GM12875 (cell line): ENCODE measurements around the gene FBXL5.
"Not testable (repeated sequence)": the region's sequence is repeated elsewhere in the genome, so short reads cannot be mapped to it uniquely, and the experiment has no call there.

ENCODE experiments used
- H3K4me3 ChIP-seq: one replicate; pipeline ENCODE4 v1.5.1; 2011; ENCODE audit warnings: low read depth, low read length, control low read depth
- TF ChIP-seq, protein P1 (sequence below): IDR thresholded peaks from 2 replicates; pipeline ENCODE4 v1.5.1; 2011; ENCODE audit warnings: low read depth, mild to moderate bottlenecking, control low read depth, inconsistent platforms, low read length, moderate library complexity, borderline replicate concordance; ENCODE audit not compliant: insufficient read depth

FBXL5 gene

GRCh38 chr4:15652841-15653240 is 2.3 kb downstream of the FBXL5 start:
- TF ChIP-seq, protein P1, sequence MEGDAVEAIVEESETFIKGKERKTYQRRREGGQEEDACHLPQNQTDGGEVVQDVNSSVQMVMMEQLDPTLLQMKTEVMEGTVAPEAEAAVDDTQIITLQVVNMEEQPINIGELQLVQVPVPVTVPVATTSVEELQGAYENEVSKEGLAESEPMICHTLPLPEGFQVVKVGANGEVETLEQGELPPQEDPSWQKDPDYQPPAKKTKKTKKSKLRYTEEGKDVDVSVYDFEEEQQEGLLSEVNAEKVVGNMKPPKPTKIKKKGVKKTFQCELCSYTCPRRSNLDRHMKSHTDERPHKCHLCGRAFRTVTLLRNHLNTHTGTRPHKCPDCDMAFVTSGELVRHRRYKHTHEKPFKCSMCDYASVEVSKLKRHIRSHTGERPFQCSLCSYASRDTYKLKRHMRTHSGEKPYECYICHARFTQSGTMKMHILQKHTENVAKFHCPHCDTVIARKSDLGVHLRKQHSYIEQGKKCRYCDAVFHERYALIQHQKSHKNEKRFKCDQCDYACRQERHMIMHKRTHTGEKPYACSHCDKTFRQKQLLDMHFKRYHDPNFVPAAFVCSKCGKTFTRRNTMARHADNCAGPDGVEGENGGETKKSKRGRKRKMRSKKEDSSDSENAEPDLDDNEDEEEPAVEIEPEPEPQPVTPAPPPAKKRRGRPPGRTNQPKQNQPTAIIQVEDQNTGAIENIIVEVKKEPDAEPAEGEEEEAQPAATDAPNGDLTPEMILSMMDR, result no peak
- no peak overlapping the region for H3K4me3 ChIP-seq

- TF ChIP-seq, protein P1, result no peak
- no peak overlapping the region for H3K4me3 ChIP-seq
Measured at GRCh38 chr4:15652191-15652590, 3.0 kb downstream of the FBXL5 start.

DNA sequence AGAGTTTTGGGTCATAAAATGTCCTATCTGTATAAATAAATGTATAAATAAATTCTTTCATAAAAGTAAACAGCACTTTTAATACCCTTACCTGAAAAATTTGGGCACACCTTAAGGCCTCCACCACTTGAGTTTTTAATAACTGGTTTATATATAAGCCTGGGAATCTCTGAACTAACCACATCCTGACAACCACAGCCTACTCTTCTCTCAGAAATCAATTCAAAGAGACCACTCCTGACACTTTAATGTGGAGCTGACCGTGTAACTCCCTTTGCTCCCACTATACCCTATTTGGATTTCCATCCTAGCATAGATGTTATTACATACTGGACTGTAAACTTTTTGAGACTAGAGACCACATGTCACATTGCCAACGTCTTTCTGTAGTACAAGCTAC is 3.5 kb downstream of the FBXL5 start:
- TF ChIP-seq, protein P1, result no peak
- no peak overlapping the region for H3K4me3 ChIP-seq

DNA sequence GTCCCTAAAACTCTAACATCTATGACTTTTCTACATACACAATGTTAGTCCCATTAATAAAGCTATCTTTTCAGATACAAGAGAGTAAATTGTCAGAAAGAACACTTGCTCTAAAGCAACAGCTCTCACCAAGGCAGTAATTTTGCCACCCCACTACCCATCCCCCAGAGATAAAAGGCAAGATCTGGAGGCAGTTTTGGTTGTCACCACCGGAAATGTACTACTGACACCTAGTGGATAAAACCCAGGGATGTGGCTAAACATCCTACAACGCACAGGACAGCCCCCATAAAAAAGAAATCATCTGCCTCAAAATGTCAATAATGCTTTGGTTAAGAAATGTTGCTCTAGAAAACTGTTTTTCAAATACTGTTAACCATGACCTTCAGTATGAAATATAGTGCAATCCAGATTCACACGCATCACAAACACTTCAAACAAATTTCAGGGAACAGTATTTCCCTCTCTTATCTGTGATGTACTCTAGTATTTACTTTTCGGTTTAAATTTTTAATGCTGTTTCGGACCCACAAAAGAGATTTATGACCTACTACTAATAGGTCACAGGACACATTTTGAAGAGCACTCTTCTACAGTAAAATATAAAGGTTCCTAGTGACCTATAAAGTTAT is 5.1 kb downstream of the FBXL5 start:
- TF ChIP-seq, protein P1, result peak; percentile 57; the same call in 1 of the 2 replicates
- H3K4me3 ChIP-seq, result no peak overlapping the region

- no peak overlapping the region for H3K4me3 ChIP-seq
- TF ChIP-seq, protein P1, result no peak
Measured at GRCh38 chr4:15648600-15648999, 6.6 kb downstream of the FBXL5 start.

DNA sequence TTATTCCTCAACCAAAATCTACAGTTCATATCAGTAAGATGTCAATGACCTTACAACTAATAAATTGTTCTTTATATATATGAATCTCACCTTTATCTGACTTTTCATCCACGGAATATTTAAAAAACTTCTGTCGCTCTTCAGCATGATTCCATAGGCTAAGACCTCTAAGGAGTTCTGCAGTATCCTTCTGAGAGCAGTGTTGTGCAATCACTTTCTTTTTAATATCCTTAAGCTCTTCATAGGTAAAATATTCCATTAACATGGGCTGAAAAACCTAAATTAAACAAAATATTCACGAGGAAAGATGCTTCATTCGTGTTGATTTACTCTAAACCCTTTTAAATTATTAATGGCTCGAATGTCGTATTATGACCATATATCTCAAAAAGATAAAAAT is 16.7 kb downstream of the FBXL5 start:
- H3K4me3 ChIP-seq, result no peak overlapping the region
- TF ChIP-seq, protein P1, result no peak

GRCh38 chr4:15636818-15637217 is 18.3 kb downstream of the FBXL5 start:
- TF ChIP-seq, protein P1, result no peak
- no peak overlapping the region for H3K4me3 ChIP-seq

- H3K4me3 ChIP-seq, result not testable (repeated sequence)
Measured at GRCh38 chr4:15617407-15617806, 37.8 kb downstream of the FBXL5 start.

DNA sequence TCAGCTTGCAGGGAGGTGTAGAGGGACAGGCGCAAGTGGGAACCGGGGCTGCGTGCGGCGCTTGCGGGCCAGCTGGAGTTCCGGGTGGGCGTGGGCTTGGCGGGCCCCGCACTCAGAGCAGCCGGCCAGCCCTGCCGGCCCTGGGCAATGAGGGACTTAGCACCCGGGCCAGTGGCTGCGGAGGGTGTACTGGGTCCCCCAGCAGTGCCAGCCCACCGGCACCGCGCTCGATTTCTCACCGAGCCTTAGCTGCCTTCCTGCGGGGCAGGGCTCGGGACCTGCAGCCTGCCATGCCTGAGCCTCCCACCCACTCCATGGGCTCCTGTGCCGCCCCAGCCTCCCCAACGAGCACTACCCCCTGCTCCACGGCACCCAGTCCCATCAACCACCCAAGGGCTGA is 40.3 kb downstream of the FBXL5 start:
- not testable (repeated sequence) for H3K4me3 ChIP-seq
